ENCODE measurements around the gene CALML5.

Gene CALML5

DNA sequence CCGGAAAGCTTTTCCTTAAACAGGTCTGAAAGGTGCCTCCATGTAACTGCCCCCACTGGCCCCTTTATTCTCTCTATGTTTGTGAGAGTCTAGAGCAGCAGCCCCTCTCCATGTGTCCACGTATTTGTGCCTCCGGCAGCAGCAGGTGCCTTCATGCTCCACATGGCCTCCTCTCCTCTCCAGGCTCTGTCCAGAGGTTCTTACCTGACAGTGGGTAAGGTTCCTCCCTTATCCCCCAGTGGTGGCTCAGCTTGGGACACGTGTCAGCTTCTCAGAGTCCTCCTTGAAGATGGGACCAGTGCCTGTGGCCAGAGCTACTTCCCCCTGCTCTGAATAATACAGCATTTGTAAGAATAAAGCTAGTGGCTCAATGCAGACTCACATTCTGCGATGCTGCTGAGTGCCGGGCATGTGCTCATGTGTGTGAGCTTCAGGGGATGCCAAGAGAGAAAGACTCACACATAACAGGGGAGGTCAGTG lies 33.3 kb upstream of the CALML5 start:
- no peak for DNase-seq

DNA sequence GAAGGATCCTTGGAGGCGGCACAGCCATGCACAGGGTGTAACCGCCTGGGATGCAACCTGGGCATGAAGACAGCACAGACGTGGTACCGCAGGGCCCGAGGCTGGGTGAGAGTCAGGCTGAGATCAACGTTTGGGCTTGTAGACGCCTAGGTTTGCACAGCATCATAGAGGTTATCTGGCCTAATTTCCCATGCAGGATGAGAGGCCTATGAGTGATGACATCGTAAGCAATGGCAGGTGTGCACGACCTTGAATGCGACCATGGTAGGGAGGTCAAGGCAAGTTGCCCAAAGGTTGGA lies 32.9 kb upstream of the CALML5 start:
- no peak for DNase-seq

DNA sequence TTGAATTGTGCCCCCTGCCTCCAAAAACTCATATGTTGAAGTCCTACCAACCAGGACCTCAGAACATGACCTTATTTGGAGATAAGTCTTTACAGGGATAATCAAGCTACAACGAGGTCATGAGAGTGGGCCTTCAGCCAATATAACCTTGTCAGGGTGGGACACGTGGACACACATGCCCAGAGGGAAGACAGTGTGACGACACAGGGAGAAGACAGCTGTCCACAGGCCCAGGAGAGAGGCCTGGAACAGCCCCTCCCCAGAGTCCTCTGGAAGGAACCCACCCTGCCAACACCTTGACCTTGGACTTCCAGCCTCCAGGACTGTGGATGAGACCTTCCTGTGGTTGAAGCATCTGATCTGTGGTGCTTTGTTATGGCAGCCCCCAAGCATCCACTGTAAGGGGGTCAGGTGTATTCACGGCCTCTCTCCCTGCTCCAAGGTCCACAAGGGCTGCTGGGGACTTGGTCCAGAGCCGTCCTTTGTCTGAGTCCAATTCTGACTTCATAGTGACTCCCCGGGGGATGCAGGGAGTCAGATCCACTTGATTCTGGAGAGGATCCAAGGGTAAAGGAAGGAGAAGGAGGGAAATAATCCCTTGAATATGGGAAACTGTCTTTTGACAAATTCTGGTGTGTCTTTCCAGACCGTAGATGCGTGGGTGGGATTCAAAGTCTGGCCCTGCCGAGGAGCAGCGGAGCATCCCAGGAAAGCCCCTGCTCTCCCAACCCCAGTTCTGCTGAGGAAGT lies 32.4 kb upstream of the CALML5 start:
- no peak for DNase-seq

DNA sequence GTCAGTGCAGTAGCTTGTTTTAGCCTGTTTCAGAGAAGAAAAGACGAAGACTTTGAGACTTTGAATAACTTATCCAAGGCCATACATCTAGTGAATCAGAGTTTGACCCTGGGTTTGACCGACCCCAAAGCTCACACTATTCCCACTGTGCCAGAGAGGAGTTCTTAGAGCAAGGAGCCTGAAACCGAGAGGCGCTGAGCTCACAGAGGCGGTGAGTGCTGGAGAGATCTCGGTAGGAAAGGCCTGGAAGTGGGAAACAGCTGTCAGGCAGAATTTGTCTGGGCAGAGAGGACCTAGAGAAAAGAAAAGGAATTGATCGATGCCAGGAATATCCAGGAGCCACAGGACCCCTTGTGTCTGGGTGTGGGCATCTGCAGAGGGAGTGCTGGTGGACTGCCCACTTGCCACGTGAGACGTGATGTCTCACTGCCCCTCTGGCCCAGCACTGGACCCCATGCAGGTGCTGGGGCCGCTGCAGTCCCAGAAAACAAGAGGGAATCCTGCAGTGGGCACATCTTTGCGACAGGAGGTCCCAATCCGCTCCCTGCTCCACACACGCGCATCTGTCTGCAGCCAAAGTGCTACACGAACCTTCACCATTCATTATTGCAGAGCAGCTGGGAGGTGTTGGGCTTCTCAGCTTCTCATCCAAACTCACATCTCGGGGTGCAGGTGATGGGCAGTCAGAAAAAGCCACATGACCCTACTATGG lies 31.6 kb upstream of the CALML5 start:
- DNase-seq: no peak

DNA sequence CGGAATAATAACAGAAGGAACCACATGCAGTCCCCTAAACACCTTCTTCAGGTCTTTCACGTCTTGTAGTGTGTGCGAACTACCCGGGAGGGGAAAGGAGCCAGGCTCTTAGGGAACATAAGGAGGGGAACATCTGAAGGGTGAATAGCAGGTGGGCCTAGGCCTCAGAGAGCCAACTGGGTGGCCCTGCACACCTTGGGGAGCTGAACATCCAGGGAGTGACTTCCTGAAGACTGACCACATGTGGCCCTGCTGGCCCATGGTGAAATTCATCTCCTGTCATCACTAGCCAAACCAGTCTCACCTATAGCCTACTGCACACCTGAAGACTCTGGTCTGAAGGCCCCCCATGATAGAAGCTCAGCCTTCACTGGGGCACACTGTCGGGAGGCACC lies 31.0 kb upstream of the CALML5 start:
- no peak for DNase-seq

DNA sequence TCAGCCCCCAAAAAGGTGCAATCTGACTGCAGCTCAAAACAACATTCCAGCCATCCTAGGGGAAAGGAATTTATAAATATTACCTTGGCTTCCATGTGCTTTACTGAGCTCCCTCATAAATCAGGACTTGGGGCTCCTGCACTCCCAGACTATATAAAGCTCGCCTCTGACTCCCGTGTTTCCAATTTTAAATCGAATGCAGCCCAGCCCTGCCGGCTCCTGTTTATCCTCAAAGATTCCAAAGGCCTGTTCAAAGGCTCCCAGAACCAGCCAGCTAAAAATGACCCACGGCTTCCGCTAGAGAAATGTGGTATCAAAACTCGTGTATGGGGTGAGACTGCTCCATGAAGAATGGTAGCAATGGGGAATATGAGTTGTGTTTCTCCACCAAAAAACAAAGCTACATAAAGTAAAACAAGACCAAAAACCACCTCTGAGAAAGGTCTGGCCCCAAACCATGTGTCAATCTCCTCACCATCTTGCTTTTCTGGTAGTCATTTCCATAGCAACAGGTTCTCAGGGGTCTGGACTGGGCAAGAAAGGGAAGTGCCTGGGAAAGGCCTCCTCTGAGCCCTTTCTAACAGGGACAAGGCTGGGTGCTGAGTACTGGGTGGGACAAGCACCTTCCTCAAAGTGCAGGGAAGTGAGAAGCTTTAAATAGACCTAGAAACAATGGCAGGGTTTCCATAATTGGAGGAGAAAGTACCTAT lies 30.5 kb upstream of the CALML5 start:
- peak; percentile 13 for DNase-seq

DNA sequence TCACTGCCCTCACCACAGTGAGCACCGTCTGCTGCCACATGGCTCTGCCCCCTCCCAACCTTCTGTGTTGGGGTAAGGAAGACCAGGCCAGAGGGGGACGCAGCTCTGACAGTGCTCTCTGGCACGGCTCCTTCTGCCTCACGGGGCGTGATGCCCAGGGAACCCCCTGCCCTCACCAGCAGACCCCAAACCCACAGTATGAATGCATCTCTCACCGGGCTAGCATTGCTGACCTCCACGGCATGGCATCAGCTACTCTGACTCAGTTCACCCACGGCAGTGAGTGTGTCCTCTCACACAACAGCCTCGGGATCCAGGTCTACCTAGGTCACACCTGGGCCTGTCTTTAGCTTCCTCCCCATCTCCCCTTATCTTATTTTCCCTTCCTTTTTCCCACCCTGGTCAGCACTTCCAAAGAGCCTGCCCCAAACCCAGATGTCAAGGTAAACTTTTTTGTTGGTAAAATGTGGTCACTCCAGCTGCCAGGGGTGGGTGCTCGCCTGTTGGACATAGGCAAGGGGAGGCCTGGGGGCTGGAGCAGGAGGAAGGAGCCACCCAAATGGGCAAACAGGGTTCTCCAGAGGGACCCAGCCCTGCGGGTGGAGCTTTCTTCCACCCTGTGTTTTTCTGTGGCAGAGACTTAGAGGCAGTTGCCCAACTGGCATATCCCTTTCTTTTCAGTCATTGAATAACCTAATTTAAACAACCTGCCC lies 29.8 kb upstream of the CALML5 start:
- DNase-seq: peak; percentile 9

DNA sequence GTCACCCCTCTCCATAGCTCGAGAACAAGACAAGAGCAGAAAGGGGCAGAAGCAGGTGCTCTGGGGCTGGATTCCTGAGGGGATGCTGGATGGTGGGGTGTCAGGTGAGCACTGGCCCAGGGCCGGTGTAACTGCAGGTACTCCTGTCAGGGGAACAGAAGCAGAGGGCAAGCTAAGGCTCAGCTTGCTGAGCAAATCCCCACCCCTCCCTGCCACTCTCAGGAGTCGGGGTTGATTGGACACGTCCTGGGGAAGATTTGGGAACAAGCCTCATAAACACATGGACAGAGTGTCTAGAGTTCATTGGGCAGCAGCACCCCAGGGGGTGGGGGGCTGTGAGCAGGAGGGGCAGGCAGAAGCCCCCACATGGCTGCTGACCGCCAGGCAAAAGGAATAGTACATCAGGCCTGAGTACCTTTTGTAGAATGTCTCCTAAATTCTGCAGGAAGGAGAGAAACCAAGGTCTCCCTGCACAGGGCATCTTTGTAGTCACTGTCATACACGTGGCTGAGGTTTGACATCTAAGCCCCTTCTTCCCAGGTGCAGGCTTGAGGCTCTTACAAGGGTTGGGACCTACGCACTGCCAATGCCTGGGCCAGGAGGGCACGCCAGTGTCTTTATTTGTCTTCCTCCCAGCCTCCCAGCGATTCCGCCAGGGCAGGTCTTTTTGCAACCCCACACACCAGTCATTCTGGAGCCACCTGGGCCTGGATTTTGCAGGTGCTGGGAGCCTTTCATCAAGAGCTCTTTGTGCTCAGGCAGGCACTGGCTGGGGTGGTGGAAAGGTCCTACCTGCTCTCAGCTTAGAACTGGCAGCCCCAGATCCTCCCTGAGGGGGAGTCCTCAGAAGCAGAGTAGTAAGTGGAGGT lies 28.2 kb upstream of the CALML5 start:
- no peak for DNase-seq

DNA sequence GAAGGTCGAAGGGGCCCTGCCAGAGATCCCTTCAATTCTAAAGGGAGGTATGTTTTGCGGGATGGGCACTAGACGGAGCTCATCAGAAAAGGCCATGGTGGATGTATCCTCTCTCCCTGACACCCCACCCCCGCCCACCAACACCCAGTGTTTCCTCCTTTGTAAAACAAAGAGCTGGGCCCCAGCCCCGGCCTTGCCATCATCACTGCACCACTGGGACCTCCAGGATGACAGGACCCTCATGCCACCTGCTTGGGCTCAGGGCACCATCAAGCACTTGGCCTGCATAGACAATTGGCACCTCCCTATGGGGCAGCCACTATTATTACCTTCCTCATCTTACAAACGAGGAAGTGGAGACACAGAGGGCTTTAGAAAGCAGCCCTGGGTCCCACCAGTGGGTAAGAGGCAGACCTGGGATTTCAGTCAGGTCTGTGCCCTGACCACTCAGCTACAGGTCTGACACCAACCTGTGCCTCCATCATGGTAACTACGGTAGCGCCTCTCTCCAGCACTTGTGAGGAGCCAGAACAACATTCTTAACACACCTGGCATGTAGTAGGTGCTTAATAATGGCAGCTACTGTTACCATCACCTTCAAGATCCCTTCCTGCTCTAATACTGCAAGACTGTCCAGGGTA lies 27.4 kb upstream of the CALML5 start:
- DNase-seq: no peak

DNA sequence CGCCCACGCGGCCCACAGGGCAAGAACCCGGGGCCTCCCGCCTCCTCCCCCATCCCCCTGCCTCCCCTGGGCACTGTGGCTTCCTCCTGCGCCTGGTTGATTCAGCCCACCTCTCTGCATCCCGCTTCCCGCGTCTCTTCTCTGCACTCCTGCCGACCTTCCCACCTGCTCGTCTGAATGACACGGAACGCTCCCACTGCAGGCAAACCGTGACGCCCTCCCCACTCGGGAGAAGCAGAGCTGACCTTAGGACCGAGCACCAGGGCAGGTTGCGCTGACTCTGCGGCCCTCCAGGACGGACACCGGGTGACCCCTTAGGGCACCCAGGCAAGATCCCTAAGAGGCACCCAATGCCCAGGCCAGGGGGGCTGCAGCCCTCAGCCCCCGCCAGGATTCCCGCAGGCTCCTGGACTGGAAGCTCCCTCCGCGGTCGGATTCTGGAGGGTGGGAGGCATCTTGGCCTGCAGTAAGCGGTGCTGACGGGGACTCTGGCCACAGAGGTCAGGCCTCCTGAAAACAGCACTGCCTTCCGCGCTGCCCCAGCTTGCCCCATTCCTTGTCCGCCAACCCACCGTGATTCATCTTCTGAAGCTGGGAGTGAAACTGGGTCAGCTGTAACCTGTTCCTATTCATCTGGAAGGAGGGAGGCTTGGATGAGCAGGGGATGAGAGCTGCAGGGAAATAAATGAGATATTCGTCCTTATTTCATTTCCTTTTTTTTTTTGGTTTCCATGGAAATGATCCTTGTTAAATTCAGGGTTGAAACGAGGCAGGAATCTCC lies 26.4 kb upstream of the CALML5 start:
- DNase-seq: no peak

DNA sequence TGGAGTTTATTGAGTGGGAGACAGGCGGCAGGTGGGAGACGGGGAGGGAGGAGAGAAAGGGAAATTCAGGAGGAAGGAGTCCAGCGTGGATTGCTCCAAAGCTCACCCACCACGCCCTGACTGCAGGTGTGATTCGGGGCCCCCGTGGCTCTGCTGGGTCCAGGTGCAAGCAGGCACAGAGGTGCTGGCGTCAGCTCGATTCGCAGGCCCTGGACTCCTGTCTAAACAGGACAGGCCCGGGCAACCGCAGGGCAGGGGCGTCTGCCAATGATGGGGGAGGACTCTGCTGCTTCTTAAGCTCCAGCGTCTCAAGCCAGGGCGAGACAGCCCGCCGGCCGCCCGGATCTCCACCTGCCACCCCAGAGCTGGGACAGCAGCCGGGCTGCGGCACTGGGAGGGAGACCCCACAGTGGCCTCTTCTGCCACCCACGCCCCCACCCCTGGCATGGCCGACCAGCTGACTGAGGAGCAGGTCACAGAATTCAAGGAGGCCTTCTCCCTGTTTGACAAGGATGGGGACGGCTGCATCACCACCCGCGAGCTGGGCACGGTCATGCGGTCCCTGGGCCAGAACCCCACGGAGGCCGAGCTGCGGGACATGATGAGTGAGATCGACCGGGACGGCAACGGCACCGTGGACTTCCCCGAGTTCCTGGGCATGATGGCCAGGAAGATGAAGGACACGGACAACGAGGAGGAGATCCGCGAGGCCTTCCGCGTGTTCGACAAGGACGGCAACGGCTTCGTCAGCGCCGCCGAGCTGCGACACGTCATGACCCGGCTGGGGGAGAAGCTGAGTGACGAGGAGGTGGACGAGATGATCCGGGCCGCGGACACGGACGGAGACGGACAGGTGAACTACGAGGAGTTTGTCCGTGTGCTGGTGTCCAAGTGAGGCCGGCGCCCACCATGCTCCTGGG lies 25.5 kb upstream of the CALML5 start, which contains the start of gene CALML3:
TSS of gene CALML3 (plus strand) at position 321 of the 920 bp plus-strand sequence. CDS start at position 446, 125 bp downstream.
- DNase-seq: no peak

DNA sequence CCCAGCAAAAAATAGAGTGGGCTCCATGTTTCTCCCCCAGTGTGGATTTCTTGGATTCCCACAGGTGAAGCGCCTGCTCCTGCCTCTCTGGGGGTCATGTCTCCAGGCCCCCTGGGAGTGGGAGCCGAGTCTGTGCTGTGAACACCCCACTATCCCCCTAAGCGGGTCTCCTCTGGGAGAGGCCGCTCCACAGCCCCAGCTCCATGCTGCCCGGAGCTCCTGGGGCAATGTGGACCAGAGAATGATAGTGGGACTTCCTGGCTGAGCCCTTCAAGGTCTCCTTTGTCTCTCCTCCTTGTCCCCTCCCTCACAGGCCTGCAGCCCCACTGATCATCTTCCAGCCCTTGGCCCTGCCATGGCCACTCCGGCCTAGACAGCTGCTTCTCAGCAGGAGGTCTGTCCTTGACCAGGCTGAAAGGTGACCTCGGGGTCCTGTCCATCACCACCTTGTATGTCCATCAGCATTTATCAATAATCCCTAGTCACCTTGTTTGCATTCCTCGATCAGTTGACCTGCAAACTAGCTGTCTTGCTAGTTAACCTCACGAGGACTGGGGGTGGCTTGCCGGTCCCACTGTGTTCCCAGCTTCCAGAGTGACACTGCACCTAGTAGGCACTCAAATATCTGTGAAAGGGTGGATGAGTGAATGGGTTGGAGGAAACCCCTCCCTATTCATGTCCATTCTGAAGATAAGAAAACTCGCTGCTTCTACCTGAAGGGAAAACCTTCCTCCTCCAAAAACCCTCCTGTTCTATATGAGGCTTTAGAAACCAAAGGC lies 24.6 kb upstream of the CALML5 start:
- no peak for DNase-seq

DNA sequence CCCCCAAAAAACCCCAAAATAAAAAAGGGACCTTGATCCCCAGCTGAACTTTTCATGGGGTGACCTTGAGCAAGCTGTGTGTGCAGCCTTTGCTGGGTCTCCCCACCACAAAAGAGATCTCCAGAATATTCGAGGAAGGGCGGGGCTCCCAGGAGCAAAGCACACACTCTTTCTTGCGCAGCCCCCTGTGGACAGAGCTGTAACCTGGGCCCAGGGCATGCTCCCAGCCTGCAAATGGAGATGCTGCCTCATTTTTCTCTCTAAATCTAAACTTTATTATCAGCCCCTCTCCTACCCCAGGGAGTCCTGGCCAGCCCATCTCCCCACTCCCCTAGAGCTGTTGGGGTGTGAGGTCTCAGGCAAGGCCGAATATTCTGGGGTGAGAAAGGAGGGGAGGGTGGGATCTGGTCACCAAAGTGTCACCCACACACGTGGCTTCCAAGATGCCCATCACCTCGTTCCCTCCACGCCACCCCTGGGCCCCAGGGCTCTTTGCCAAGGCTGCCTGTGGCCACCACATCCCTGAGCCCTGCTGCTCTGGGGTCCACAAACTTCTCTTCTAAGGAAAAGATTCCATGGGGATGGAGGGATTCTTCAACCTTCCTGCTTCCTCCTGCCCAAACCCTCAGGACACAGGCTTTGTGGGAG lies 23.7 kb upstream of the CALML5 start:
- DNase-seq: no peak

DNA sequence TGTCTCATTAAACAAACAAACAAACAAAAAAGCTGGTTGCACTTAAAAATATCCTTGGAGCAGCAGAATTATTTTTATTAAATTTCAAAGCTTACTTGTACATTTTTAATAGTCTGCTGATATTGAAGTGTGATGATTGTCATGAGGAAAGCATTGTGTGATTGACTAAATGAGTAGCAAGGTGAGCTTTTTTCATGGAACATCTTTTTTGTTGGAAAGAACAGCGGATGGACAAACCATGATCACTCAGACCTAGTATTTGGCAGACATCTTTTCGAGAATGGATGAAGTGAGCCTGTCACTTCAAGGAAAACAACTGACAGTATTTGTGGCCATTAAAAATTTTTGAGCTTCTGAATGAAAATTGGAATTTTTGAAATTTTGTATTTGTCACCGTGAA lies 19.7 kb upstream of the CALML5 start:
- no peak for DNase-seq

DNA sequence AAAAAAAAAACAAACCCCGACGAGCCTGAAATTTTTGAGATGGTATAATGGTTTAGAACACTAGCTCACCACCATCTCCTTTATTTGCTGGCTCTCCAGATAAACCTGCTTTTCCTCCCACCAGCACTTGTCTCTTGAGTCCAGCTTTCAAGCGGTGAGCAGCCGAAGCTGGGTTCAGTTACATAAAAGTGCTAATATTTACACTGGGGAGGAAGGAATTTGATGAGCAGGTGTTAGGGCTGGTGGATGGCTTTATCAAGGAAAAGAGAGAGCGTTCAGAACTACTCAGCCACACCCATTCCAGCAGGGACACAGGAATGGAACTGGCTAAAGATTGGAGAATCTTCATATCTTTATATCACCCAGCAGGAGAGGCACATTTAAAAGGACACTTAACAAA lies 18.8 kb upstream of the CALML5 start:
- no peak for DNase-seq

DNA sequence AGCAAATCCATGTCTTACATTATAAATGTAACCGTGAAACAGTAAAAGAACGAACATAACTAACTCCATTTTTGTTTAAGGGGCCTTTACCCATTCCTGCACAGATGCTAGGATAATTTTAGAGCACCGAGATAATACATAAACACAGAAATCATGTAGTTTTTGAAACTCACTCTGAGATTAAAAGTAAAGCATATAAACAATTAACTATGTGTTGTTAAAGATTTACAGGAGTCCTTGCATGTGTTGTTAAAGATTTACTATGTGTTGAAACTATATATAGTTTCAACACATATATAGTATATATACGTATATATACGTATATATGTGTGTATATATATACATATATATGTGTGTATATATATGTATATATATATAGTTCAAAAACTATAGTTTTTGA lies 18.2 kb upstream of the CALML5 start:
- no peak for DNase-seq

DNA sequence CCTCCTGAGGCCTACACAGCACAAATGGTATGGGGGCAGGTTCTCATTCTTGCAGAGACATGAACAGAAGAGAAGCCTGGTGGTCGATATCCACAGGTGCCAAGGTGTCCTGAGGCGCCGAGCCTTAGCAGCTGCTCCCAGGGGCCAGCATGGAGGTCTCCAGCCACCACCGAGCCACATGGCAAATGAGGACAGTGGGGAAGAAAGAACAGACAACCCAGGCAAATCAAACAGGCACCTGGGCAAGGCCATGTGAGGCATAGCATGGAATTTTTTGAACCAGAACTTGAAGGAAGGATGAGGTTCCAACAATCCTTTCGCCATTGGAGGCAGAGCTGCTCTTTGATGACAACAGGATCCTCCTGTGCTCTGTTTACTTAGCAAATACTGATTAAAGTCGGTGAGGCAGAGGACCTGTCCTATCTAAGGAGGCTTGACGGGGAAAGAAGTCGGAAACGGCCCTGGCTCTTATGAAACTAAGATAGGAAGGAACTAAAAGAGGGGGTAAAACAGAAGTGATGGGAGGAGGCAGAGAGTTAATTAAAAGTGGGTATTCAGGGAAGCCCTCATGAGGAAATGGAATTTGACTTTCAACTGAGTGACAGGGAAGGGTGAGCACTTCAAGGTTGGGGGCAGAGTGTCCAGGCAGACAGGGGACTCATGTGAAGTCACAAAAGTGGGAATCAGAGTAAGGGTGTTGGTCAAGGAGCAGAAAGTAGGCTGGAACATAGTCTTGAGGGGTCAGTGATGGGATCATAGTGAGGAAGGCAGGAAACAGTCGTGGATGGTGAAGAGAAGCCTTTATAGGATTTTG lies 16.8 kb upstream of the CALML5 start:
- no peak for DNase-seq
